ENCODE results near the gene SGSH. TPM values are rescaled to one million over a fixed set of nuclear protein-coding genes. Genes with fewer than 3 reads are reported as not detected.

The SGSH gene
- total RNA-seq = 6.4 and 10.7 TPM in 2 replicates

DNA sequence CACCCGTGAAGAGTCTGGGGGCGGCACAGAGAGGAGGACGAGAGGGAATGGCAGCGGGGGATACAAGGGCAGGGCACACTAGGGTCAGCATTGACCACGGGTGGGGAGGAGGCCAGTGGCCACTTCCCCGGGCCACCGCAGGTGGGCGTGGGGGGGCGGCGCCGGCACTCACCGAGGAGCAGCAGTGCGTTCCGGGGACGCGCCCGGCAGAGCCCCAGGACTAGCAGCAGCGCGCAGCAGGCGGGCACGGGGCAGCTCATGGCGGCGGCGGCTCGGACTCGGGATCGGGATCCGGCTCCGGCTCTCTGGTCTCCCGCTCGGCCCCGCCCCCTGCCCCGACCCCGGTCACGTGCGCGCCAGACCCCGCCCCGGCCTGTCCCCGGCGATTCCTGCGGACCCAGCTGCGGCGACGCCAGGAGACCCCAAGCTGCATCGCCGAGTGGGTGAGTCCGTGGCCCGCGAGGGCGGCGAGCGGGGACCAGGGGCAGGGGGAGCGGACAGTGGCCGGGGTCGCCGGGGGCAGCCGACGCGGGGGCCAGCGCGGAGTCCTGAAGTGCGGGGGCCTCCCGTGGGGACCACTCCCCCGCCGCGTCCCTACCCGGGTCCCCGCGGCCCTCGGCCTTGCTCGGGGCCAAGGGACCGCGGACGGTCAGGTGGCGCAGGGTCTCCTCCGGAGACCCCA is at the start of gene SGSH, which contains the start of gene SLC26A11:
Gene SGSH, minus strand, starts transcription at position 280 of the 682 bp plus-strand sequence. Its CDS starts 20 bp downstream, at position 260.
Gene SLC26A11, plus strand, starts transcription at position 374 of the 682 bp plus-strand sequence. CDS start 1,134 bp downstream, outside the sequence.

GRCh38 chr17:80260791-80261158 is 40.6 kb upstream of the SGSH start, which contains the start of gene RNF213:
TSS of gene RNF213 (plus strand) at chr17:80260852. CDS start at chr17:80263682, 2,830 bp downstream.

DNA sequence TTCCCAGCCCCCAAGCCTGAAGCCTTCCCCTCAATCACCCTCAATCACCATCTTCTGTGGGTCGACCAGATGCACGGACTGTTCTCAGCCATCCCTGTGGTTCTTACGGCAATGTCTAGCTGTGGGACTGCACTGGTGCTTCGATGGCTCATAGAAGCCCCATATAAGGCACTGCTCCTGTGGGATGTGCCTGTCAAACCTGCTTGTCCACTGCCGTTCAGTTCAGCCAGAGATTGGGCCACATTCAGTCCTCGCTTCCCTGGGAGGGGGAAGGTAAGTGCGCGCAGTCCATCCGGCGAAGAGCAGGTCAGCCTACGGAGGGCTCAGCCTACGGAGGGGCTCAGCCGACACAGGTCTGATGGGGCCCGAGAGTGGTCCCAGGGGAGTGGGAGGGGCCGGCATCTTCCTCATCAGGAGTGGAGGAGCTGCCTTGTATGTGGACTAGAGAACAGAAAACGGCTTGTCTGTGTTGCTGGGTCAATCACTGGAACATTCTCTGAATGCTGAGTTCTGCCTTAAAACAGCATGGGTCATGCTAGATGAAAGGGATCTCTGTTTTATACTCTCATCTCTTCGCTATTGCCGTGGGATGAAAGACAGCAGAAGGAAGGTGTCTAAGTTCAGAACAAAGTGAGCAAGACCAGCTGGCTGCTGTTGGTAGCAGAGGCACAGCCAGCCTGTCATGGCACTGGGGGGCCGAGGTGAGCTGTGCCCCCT is 50.2 kb downstream of the SGSH start, which contains the start of gene CARD14:
Gene CARD14, plus strand, starts transcription at position 247 of the 717 bp plus-strand sequence. CDS start 11,409 bp downstream, outside the sequence.

Other genes starting within 250 kb of the SGSH start
- gene TBC1D16, start 184.5 kb downstream of the SGSH start, total RNA-seq = 35.8 and 51.5 TPM in 2 replicates
- 2.0 and 2.3 TPM in 2 replicates for gene CCDC40, start 183.7 kb downstream of the SGSH start, total RNA-seq
- gene GAA, start 118.8 kb downstream of the SGSH start, total RNA-seq = 7.5 and 24.3 TPM in 2 replicates
- gene EIF4A3, start 73.2 kb downstream of the SGSH start, total RNA-seq = 99.9 and 104 TPM in 2 replicates
- gene CARD14, start 50.3 kb downstream of the SGSH start, total RNA-seq = 0.22 and 0.52 TPM in 2 replicates
- 7.8 and 9.6 TPM in 2 replicates for gene SLC26A11, start 94 bp upstream of the SGSH start, total RNA-seq
- gene RNF213, start 40.5 kb upstream of the SGSH start, total RNA-seq = 66.8 and 79.5 TPM in 2 replicates
- gene ENDOV, start 194.8 kb upstream of the SGSH start, total RNA-seq = 24.3 and 25.5 TPM in 2 replicates